Left cardiac atrium (tissue), 4 donors: ENCODE data around the gene UNC5B. TPM values are rescaled to one million over a fixed set of nuclear protein-coding genes. Genes with fewer than 3 reads are reported as not detected.

Experiments
- ATAC-seq, 2 donors: fragments of 200-7000 bp; cut with Tn5 transposase; one replicate each; pipeline ENCODE4 v1.9.1; 2020; ENCODE audit warnings: mild to moderate bottlenecking in 2 of 2, moderate library complexity in 2 of 2
- DNase-seq: peaks from one replicate; pipeline ENCODE4 v3.0.0-alpha.2; 2020
- intact Hi-C, 2 donors: fragments of 100-400 bp; cut with DNase I; formaldehyde crosslinking; loops; one replicate each; pipeline versions ENCODE4 v1.14.1 to v1.15.1; 2022 to 2023
- total RNA-seq, 2 donors: library from RNA; stranded (reverse); fragmentation: NEBNext Ultra II Directional; extraction: Animal tissue kit (Norgen Biotek cat#: 25700); gene quantifications; one replicate each; pipeline ENCODE4 v1.2.1, GENCODE V29; 2021
- donor health status: DM: no; HTN: yes; CAD: no.
- donor health status: DM: no; HTN: yes; CAD: no; lungs with severe emphysema.
- donor health status: DM: yes; HTN: yes; CAD: no.
- donor health status: Dilated cardiomyopathy.

Gene UNC5B
- total RNA-seq, 2 donors from 2014 or later = 12.4 to 17.7 TPM

DNA sequence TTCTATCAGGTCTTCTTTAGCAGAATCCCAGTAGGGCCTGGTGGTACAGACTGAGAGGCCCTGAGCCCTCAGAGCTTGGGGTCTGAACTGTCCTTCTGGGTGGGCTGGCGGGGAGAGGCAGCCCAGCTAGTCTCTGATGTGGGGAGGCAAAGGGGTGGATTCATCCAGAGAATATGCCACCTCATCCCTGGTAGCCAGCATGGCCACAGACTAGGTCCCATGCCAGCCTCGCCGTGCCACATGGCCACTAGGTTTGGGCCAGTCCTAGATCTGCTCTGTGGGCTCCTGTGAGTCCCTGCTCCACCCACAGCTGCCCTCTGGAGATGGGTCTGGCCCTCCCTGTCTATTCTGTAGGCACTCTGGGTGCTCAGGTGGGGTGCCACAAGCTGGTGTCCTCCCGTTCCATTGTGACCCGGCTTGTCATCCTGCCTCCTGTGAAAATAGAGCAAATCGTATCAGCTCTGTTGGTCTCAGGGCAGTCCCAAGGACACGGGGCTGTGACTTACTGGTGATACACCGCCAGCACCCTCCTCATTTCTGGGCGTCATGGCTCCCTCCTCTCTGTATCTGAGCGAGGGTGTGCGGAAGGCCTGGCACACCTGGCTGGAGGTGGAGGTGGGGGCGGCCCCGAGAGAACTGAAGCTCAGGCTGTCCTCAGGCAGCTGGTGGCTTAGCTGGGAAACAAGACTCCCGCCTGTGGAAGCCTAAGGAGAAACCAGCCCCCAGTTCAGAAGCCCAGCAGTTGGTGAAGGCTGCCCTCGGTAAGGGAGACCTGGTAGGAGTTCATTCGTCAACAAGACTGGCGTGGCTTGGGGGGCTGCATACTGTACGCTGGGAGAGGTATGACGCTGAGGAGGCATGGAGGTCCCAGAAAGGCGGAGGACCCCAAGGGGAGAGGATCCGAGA, 33.3 kb downstream of the UNC5B start:
- ATAC-seq = no peak
- intact Hi-C loops = no loop called here
- DNase-seq = no peak

DNA sequence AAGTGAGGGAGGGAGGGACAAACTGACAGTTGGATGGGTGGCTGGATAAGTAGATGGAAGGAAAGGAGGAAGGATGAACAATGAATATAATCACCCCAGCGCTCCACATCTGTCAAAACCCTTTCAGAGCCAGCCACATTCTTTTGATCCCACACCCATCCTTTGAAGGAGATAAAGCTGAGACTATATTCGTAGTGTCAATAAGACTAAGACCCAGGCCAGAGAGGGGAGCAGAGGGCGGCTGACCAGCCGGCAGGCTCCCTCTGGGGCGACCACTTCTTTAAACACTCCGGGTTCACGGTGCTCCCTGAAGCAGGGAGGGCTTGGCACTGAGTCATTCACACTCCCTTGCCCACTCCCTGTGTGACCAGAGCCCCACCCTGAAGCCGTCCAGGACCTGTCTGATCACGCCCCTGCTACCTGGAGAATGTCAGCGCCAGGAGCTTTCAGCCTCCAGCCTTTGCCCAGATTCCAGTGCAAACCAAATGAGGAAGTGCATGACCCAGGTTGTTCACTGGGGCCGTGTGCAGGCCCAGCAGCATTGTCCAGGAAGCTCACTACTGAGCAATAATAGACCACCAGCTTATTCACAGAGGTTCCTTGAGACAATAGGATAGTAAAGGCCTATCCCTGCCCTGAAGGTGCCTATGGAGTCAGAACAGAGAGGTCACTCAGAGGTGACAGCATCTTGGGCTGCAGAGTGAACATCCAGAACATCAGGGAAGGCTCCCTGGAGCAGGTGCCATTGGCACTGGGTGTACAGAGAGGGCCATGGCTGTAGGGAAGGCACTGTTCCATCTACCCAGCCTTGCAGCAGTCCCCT, 34.4 kb downstream of the UNC5B start:
- intact Hi-C loops = no loop called here
- DNase-seq (peak; percentile 19), ATAC-seq (no peak)

DNA sequence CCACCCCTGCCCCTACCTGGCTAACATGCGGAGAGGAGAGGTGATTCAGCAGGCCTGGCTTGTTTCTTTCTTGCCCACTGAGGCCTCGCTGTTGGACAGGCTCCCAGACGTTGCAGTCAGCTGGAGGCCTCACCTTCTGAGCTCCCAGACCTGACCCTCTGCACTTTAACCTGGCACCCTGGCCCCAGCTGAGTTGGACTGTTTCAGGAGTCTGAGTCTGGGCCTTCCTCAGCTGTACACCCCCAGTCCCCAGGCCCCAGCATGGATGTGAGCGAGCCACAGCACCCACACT, 35.0 kb downstream of the UNC5B start:
- ATAC-seq (no peak), DNase-seq (no peak)
- intact Hi-C loops = no loop called here

DNA sequence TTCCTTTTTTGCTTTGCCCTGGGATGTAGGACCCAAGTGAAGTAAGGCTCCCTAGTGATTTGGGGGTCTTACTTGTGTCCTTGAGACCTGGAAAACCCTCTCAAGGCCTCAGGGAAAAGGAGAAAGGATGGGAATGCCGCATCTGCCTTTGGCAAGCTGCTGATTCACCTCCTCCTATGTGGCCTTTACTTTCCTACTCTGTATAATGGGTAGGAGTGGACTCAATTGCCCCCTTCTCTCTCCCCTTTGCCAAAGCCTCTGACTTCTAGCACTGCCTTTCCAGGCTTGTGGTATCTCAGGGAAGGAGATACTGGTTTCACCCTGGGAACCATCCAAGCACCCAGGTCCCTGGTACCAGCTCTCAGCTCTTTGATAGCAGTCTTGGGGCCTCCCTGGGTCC, 35.4 kb downstream of the UNC5B start:
- intact Hi-C loops = no loop called here
- no peak for ATAC-seq
- DNase-seq = no peak

DNA sequence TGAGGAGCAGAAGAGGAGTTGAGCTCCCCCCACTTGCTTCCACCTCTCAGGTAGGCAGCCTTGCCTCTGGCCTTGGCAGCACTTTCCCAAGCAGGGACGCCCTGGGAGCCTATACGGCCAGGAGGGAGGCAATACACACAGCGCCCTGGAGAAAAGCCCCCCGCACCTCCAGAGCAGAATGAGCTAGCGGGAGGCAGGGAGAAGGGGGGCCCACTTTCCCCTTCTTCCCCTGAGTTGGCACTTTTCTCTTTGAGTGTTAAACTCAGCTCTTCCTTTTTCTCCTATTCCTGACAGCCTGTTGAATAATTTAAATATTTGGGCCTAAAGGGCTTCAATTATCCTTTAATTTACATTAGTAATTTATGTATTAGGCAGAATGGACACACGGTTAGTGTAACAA, 35.8 kb downstream of the UNC5B start:
- no peak for DNase-seq
- intact Hi-C loops = no loop called here
- ATAC-seq = no peak

DNA sequence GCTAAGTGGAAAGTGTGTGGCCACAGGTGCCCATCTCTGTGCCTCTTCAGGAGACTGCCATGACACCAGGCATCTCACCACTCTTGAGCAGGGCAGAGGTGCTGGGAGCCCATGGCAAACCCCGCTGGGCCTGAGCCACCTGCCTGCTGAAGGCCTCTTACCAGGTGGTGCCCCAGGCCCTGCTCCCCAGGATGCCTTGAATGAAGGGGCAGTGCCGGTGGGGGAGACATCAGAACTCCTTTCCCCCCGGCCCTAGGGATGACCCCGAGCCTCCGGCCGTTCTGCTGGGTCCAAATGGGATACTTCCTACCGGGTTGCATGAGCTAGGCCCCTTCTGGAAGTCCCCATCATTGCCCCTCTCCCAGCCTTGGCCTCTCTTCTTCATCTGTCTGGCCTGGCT, 37.6 kb downstream of the UNC5B start:
- no peak for DNase-seq
- ATAC-seq = no peak
- intact Hi-C loops = no loop called here

DNA sequence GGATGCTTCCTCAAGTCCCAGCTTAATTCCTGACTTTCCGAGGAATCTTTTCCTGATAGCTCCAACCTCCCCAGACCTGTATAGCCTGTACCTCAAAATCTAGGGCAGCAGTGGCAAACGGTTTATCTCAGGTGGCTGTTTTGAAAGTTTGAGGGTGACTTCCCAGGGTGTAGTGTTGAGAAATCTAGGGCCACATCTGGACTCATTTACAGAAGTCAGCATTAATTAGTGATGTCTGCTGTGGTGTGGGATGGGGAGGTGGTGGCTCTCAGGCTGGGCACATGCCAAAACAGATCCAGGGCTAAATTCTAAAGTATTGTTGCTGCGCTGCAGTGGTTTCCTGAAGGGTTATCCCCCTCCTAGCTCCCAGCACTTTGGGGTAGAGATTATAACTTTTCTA, 38.0 kb downstream of the UNC5B start:
- ATAC-seq (no peak), DNase-seq (no peak)
- intact Hi-C loops = no loop called here

DNA sequence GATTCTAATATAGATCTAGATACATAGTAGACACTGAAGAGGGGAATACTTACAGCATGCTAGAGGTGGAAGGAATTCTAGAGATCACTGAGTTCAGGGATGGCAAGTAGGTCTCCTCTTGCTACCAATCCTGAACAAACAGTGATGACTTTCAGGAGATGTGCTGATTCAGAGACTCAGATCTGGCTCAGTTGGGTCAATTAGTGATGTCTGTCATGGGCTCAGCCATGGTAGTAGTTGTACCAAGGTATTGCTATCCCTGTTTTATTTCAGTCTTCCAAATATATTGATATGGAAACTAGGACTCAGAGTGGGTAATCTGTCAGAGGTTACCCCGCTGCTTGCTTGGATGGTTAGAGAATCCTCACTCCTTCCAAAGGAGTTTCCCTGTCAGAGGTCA, 38.5 kb downstream of the UNC5B start:
- intact Hi-C loops = no loop called here
- DNase-seq (no peak), ATAC-seq (no peak)

DNA sequence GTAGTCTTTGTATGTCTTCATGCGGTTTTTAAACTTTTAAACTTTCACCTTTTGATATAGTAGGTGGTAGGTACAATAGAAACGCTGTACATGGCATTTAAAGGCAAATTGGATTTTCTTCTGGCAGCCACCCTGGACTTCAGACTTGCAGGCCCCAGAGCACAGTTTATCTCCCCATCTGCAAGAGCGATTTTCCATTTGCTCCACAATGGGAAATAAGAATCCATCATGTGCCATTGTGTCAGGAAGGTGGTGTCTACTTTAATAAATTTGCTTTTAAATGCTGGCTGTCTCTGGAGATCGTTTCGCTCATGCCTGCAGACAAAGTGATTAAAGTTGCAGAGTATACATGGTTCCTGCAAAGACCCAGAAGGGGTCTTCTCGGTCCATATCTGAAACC, 38.9 kb downstream of the UNC5B start:
- ATAC-seq = no peak
- intact Hi-C loops = no loop called here
- no peak for DNase-seq

DNA sequence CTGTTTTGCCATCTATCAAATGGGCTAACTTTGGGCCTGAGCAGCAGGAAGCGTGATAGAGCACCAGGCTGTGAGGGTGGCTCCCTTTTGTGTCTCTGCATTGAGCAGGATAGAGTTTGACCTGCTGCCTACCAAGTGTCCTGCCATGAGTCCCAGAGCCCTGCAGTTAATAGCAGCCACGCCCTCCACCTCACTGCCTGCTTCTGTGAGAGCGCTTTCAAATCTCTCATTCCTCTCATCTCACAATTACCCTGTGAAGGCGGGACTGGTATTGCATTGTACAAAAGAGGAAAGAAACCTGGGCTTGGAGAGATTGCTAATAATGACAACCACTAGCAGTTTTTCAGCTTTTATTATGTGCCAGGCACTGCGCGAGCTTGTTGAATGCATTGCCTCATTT, 39.9 kb downstream of the UNC5B start:
- intact Hi-C loops = no loop called here
- ATAC-seq (no peak), DNase-seq (no peak)

DNA sequence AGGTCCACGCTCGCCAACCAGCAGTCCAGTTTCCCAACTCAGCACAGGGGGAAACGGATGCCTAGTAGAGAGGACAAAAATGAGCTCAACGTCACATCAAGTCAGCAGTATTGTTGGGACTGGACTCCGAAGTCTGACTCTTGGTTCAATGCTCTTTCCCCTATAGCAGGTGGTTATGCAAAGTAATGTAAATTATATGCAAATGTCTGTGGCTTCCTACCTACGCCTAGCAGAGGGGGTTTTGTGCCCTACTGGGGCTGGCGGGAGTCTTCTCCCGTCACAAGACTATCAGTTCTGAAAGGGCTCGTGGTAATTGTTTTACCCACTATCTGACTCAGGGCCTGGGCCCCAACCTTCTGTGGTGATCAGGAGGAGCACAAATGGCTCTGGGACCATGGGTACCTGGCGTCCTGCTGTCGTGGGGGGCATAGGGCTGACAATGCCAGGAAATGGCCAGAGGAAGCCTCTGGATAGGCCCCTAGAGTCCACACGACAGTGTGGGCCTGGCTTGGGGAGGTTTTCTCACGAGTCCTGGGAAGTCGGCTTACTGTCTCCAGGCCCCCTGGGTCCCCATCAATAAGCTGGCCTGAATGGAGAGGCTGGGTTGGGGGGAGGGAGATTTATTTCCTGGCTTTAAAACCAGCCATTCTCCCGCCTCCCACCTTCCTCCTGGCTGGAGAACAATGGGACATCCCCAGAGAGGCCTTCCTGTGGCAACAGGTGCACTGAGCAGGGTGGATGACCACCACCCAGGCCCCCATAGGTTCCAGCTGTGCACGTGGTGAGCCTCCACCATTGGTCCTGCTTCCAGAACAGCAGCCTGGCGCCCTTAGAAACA, 41.8 kb downstream of the UNC5B start:
- intact Hi-C loops = no loop called here
- DNase-seq (no peak), ATAC-seq (no peak)

DNA sequence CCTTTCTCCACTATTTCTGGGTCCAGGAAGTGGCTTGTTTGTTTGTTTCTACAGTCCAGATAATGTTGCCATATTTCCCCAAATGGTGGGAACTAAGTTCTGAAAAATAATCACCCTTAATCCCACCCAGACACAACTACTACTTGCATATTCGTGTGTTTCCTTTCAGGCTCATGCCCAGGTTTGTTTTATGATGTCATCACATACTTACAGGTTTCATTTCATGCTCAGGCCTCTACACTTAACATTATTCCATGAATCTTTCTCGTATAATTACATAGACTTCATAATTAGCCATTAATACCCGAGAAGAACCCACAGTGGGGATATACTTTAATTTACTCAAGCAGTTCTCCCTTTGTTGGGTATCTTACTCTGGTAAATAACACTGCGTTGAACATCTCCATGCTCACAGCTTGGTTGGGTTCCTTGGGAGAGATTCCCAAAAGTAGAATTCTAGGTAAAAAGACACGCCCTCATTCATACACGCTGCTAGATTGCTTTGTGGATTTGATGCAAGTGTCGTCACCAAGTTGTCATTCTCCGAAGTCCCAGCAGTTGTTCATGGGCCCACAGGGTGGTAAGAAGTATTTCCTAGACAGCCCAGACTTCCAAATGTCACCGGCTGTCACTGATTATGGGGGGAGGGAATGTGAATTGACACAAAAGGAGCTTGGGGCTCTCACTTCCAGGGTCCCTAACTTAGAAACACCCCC, 42.6 kb downstream of the UNC5B start:
- ATAC-seq = no peak
- DNase-seq = no peak
- intact Hi-C loops = no loop called here

DNA sequence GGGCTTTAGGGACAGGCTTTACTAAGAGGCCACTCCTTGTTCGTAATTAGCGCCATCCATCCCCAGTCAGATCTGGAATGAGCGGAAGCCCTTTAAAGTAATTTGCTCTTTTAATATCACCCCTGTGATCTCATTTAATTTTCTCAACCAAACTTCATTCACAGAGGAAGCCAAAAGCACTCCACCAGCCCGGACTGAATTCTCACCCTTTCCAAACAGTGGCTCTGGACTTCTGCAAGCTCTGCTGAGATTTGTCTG, 43.1 kb downstream of the UNC5B start:
- DNase-seq (no peak), ATAC-seq (no peak)
- intact Hi-C loops = no loop called here

DNA sequence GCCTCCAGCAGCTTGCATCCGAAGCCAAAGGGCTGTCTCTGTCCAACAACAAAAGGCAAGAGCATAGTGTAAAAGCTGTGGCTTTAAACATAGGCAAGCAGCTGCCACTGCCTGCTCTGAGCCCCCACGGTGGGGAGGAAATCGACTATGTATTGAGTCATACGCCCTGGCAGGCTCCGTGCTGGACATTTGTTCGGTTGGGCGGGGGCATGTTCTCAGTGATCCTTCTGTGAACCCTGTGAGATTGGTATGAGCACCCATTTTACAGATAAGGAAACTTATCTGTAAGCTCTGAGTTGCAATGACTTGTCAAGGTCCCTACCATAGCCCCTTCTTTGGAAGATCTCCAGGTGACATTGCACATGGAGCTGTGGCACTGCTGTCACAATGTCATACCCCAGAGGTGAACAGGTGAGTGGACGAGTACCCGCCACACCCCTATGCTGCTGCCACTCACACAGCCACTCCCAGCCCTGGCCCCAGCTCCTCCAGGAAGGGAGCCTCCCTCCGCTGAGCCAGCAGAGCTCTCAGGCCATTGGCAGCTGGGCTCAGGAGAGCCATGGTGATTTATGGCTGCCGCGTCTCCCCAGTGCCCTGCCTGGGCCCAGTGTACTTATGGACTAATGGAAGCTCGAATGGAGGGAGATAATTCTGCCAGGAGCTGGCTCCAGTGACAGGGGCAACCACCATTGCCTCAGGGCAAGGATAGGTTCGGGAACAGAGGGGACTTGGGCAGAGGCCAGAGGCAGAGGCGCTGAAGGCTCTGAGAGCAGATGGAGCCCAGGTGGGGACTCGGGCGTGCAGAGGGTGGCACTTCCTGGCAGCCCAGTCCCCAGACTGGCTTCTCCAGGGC, 43.7 kb downstream of the UNC5B start:
- intact Hi-C loops = no loop called here
- ATAC-seq (peak; percentile 56 to 65), DNase-seq (peak; percentile 71)

DNA sequence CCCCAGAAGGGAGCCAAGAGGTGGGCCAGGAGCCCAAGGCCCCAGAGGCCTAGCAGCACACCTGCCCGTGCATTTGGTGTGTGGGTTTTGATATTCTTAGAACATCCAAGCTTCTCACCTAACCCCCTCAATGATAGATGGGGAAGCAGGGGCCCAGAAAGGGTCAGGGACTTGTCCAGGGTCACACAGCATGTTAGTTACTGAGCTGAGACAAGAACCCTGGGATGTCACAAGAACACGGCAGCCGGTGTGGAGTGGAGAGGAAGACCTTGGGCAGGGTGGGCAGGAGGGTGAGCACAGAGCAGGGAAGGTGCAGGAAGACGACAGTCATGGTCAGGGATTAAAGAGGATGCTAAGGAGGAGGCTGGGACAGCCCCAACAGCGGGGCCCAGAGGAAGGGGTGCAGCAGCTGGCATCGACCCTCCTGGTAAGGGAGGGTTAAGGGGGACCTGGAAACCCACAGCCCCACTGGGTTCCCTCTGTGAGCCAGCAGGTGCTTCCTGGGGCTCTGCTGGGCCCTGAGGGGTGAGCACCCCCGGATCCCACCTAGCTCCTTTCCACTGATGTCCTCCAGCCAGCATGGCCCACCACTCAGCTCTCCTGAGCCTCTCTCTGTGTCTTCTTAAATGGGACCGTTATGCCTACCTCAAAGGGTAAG, 44.4 kb downstream of the UNC5B start:
- intact Hi-C loops = no loop called here
- DNase-seq (no peak), ATAC-seq (no peak)

DNA sequence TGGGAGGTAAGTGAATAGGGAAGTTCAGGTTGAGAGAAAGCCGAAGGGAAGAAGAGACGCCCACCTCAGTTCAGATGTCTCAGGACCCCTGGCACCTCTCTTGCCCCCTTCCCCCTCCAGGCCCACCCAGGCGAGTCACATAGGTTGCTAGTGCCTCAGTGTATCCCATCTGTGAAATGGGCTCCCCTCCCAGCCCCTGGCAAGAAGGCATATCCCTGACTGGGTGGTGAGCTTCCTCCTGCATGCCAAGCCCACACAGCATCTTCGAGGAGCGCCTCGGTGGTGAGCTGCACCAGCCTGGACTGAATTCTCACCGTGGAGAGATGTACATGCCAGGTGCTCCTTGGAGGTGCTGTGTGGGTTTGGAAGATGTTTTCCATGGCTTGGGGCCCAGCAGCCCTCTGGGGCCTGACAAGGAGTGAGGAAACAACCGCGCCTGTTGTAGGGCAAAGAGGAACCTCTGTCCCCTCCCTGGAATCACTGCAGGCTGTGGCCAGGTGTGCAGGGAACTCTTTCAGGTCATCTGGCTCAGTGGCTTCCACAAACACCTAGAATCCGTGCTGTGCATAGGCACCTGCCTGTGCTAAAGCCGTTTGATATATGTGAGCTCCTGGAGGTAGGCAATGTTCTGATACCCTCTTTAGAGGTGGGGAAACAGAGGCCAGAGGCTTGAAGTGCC, 45.1 kb downstream of the UNC5B start:
- intact Hi-C loops = no loop called here
- ATAC-seq = no peak
- no peak for DNase-seq

DNA sequence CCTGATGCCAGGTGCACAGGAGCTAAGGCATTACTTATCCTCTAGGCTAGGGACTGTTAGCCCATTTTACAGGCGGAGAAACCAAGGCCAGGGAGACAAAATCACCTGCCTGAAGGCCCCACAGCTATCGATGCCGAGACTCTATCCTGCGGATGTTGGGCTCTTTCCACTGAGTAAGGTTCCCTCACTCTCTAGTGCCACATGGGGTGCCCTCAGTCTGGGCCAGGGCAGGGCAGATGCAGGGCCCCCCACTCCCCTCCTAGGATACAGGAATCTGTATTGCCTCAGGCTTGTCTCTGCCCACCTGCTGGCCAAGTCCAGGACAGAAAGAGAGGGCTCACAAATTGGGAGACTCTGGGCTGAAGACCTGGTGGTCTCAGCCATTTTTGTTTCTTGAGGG, 45.7 kb downstream of the UNC5B start:
- no peak for DNase-seq
- intact Hi-C loops = no loop called here
- no peak for ATAC-seq
